Stimulated activated naive B cell treated with anti-CD40 and anti-IgM and Interleukin-4, amounts not matched to agents 10 μg/mL and 1 μg/mL and 100 μg/mL, for 72 hours (primary cell): Measurements from ENCODE around the gene CMIP.

Experiments
- ATAC-seq, 2 donors: fragments of 150-1000 bp; cut with Tn5 transposase; replicated peaks; 2 replicates each; pipeline ENCODE4 v1.10.0; 2021; ENCODE audit warnings: moderate library complexity in 1 of 2
- DNase-seq: peaks from one replicate; pipeline ENCODE4 v3.0.0; 2021
- H3K27ac Mint-ChIP-seq: one replicate; pipeline ENCODE4 v1.8.0; 2022; ENCODE audit warnings: mild to moderate bottlenecking, mixed read lengths
- H3K27me3 Mint-ChIP-seq, 2 donors: one replicate each; pipeline ENCODE4 v1.8.0; 2022; ENCODE audit warnings: mixed read lengths in 2 of 2
- H3K36me3 Mint-ChIP-seq, 2 donors: one replicate each; pipeline ENCODE4 v1.8.0; 2022; ENCODE audit warnings: mixed read lengths in 2 of 2, mild to moderate bottlenecking in 1 of 2
- H3K4me1 Mint-ChIP-seq, 2 donors: one replicate each; pipeline ENCODE4 v1.8.0; 2022; ENCODE audit warnings: mixed read lengths in 2 of 2, mild to moderate bottlenecking in 1 of 2
- H3K4me3 Mint-ChIP-seq, 2 donors: one replicate each; pipeline ENCODE4 v1.8.0; 2022; ENCODE audit warnings: mild to moderate bottlenecking in 2 of 2, mixed read lengths in 2 of 2, moderate library complexity in 1 of 2
- H3K9me3 Mint-ChIP-seq, 2 donors: one replicate each; pipeline ENCODE4 v1.8.0; 2022; ENCODE audit warnings: mixed read lengths in 2 of 2, mild to moderate bottlenecking in 1 of 2

The CMIP gene

GRCh38 chr16:81664153-81664552 is 219.5 kb downstream of the CMIP start:
- no peak overlapping the region for H3K4me3 Mint-ChIP-seq
- no peak overlapping the region for H3K27ac Mint-ChIP-seq
- no peaks in the 10 kb centered on the region for H3K9me3 Mint-ChIP-seq
- ATAC-seq (no peak), DNase-seq (no peak)
- H3K36me3 Mint-ChIP-seq: peaks cover 36 to 61% of the 10 kb centered on the region in 2 donors
- H3K27me3 Mint-ChIP-seq: no peaks in the 10 kb centered on the region
- no peaks in the 10 kb centered on the region for H3K4me1 Mint-ChIP-seq

- H3K27ac Mint-ChIP-seq: no peak overlapping the region
- ATAC-seq: no peak
- no peaks in the 10 kb centered on the region for H3K9me3 Mint-ChIP-seq
- no peaks in the 10 kb centered on the region for H3K27me3 Mint-ChIP-seq
- DNase-seq: no peak
- peaks cover 41 to 67% of the 10 kb centered on the region in 2 donors for H3K36me3 Mint-ChIP-seq
- H3K4me3 Mint-ChIP-seq: no peak overlapping the region
- no peaks in the 10 kb centered on the region for H3K4me1 Mint-ChIP-seq
Observed at GRCh38 chr16:81665588-81665987, 221.0 kb downstream of the CMIP start.

GRCh38 chr16:81666113-81666512 is 221.5 kb downstream of the CMIP start:
- no peak overlapping the region for H3K4me3 Mint-ChIP-seq
- H3K27me3 Mint-ChIP-seq: no peaks in the 10 kb centered on the region
- H3K27ac Mint-ChIP-seq: no peak overlapping the region
- peaks cover 43 to 68% of the 10 kb centered on the region in 2 donors for H3K36me3 Mint-ChIP-seq
- DNase-seq: no peak
- no peaks in the 10 kb centered on the region for H3K9me3 Mint-ChIP-seq
- no peak for ATAC-seq
- no peaks in the 10 kb centered on the region for H3K4me1 Mint-ChIP-seq

- ATAC-seq: no peak
- peaks cover 40 to 67% of the 10 kb centered on the region in 2 donors for H3K36me3 Mint-ChIP-seq
- H3K4me1 Mint-ChIP-seq: no peaks in the 10 kb centered on the region
- H3K27ac Mint-ChIP-seq: peak overlapping the region; percentile 42
- H3K4me3 Mint-ChIP-seq: no peak overlapping the region
- no peaks in the 10 kb centered on the region for H3K9me3 Mint-ChIP-seq
- no peaks in the 10 kb centered on the region for H3K27me3 Mint-ChIP-seq
- no peak for DNase-seq
Observed at GRCh38 chr16:81668243-81669097, 223.9 kb downstream of the CMIP start.

- no peak for DNase-seq
- Mint-ChIP-seq H3K4me3 (no peak overlapping the region), H3K36me3 (peaks cover 33 to 64% of the 10 kb centered on the region in 2 donors), H3K27ac (peak overlapping the region; percentile 17), H3K9me3 (no peaks in the 10 kb centered on the region), H3K27me3 (no peaks in the 10 kb centered on the region), H3K4me1 (no peaks in the 10 kb centered on the region)
- no peak for ATAC-seq
Observed at GRCh38 chr16:81669473-81670350, 225.1 kb downstream of the CMIP start.

GRCh38 chr16:81671738-81672597 is 227.4 kb downstream of the CMIP start:
- Mint-ChIP-seq H3K4me1 (no peaks in the 10 kb centered on the region), H3K4me3 (no peak overlapping the region), H3K27ac (peak overlapping the region; percentile 65), H3K36me3 (peaks cover 41 to 66% of the 10 kb centered on the region in 2 donors), H3K27me3 (no peaks in the 10 kb centered on the region), H3K9me3 (no peaks in the 10 kb centered on the region)
- no peak for ATAC-seq
- no peak for DNase-seq

- Mint-ChIP-seq H3K9me3 (no peaks in the 10 kb centered on the region), H3K27ac (no peak overlapping the region), H3K4me1 (no peaks in the 10 kb centered on the region), H3K27me3 (no peaks in the 10 kb centered on the region), H3K4me3 (no peak overlapping the region), H3K36me3 (peaks cover 39 to 79% of the 10 kb centered on the region in 2 donors)
- DNase-seq: no peak
- ATAC-seq: no peak
Observed at GRCh38 chr16:81673432-81673831, 228.8 kb downstream of the CMIP start.

GRCh38 chr16:81675662-81676061 is 231.1 kb downstream of the CMIP start:
- Mint-ChIP-seq H3K27me3 (no peaks in the 10 kb centered on the region), H3K4me3 (no peak overlapping the region), H3K27ac (no peak overlapping the region), H3K4me1 (peaks cover 0 to 3% of the 10 kb centered on the region in 2 donors), H3K36me3 (peaks cover 38 to 74% of the 10 kb centered on the region in 2 donors), H3K9me3 (no peaks in the 10 kb centered on the region)
- DNase-seq (no peak), ATAC-seq (no peak)

- ATAC-seq: no peak
- peaks cover 41 to 75% of the 10 kb centered on the region in 2 donors for H3K36me3 Mint-ChIP-seq
- no peak for DNase-seq
- H3K27ac Mint-ChIP-seq: no peak overlapping the region
- H3K4me3 Mint-ChIP-seq: no peak overlapping the region
- H3K4me1 Mint-ChIP-seq: peaks cover 3 to 5% of the 10 kb centered on the region in 2 donors
- no peaks in the 10 kb centered on the region for H3K27me3 Mint-ChIP-seq
- H3K9me3 Mint-ChIP-seq: no peaks in the 10 kb centered on the region
Observed at GRCh38 chr16:81676066-81676882, 231.7 kb downstream of the CMIP start.

- H3K27me3 Mint-ChIP-seq: no peaks in the 10 kb centered on the region
- ATAC-seq (no peak), DNase-seq (no peak)
- no peak overlapping the region for H3K4me3 Mint-ChIP-seq
- H3K9me3 Mint-ChIP-seq: no peaks in the 10 kb centered on the region
- H3K36me3 Mint-ChIP-seq: peaks cover 43 to 80% of the 10 kb centered on the region in 2 donors
- peaks cover 4 to 7% of the 10 kb centered on the region in 2 donors for H3K4me1 Mint-ChIP-seq
- H3K27ac Mint-ChIP-seq: peak overlapping the region; percentile 15
Observed at GRCh38 chr16:81676883-81677737, 232.5 kb downstream of the CMIP start.

GRCh38 chr16:81678326-81679095 is 233.9 kb downstream of the CMIP start:
- no peak for ATAC-seq
- no peak overlapping the region for H3K4me3 Mint-ChIP-seq

More at GRCh38 chr16:81678326-81679095, 233.9 kb downstream of the CMIP start:
- Mint-ChIP-seq H3K27me3 (no peaks in the 10 kb centered on the region), H3K36me3 (peaks cover 46 to 77% of the 10 kb centered on the region in 2 donors), H3K9me3 (no peaks in the 10 kb centered on the region), H3K4me1 (peaks cover 4 to 7% of the 10 kb centered on the region in 2 donors), H3K27ac (no peak overlapping the region)
- DNase-seq: no peak
